Keratinocyte (primary cell): ENCODE measurements around the gene TEX22. TPM values are rescaled to one million over a fixed set of nuclear protein-coding genes. Genes with fewer than 3 reads are reported as not detected.

Experiments
- DNase-seq: peaks from one replicate; pipeline ENCODE4 v3.0.0-alpha.2; 2011; ENCODE audit warnings: low read depth, missing footprints, low spot score
- FAIRE-seq: peaks from 2 replicates; lab custom pipeline; 2011; peaks lifted over from hg19 to GRCh38; lab: Jason Lieb, UNC
- H2AFZ ChIP-seq: 2 replicates; pipeline ENCODE4 v1.6.0; 2012; ENCODE audit warnings: low read length, control low read depth, inconsistent platforms; ENCODE audit not compliant: control insufficient read depth
- H3K27ac ChIP-seq: 2 replicates; pipeline ENCODE4 v1.5.1; 2011; ENCODE audit warnings: low read length; ENCODE audit not compliant: control insufficient read depth, insufficient read depth
- H3K27me3 ChIP-seq: 3 replicates; pipeline ENCODE4 v1.6.0; 2011; ENCODE audit warnings: low read length; ENCODE audit not compliant: control insufficient read depth, insufficient read depth; ENCODE audit errors: extremely low read depth
- H3K36me3 ChIP-seq, 2 experiments: 2 replicates in 1 of 2; 3 replicates in 1 of 2; pipeline ENCODE4 v1.5.1; 2011; ENCODE audit warnings: low read length in 2 of 2, mild to moderate bottlenecking in 1 of 2; ENCODE audit not compliant: control insufficient read depth in 2 of 2, insufficient read depth in 2 of 2; ENCODE audit errors: extremely low read depth in 1 of 2
- H3K4me1 ChIP-seq: 3 replicates; pipeline ENCODE4 v1.5.1; 2011; ENCODE audit warnings: low read length; ENCODE audit not compliant: control insufficient read depth, insufficient read depth; ENCODE audit errors: extremely low read depth
- H3K4me2 ChIP-seq: 3 replicates; pipeline ENCODE4 v1.6.0; 2011; ENCODE audit warnings: low read depth, low read length; ENCODE audit not compliant: control insufficient read depth, insufficient read depth; ENCODE audit errors: extremely low read depth
- H3K4me3 ChIP-seq, 3 experiments: fragments of 200-600 bp in 1 of 3; sonication (generic) in 1 of 3; 2 replicates in 2 of 3; 3 replicates in 1 of 3; pipeline ENCODE4 v1.5.1; 2011 to 2016; ENCODE audit warnings: low read length in 3 of 3, mild to moderate bottlenecking in 3 of 3, control low read depth in 2 of 3, inconsistent platforms in 1 of 3, low read depth in 1 of 3, mixed read lengths in 1 of 3, mixed run types in 1 of 3, moderate library complexity in 1 of 3; ENCODE audit not compliant: control insufficient read depth in 2 of 3, insufficient read depth in 2 of 3; ENCODE audit errors: extremely low read depth in 1 of 3
- H3K79me2 ChIP-seq: 2 replicates; pipeline ENCODE4 v1.6.0; 2012; ENCODE audit warnings: low read length; ENCODE audit not compliant: control insufficient read depth, insufficient read depth
- H3K9ac ChIP-seq: 3 replicates; pipeline ENCODE4 v1.6.0; 2011; ENCODE audit warnings: low read length; ENCODE audit not compliant: control insufficient read depth, insufficient read depth; ENCODE audit errors: extremely low read depth
- H3K9me1 ChIP-seq: 3 replicates; pipeline ENCODE4 v1.6.0; 2011; ENCODE audit warnings: low read length; ENCODE audit not compliant: control insufficient read depth, insufficient read depth; ENCODE audit errors: extremely low read depth
- H3K9me3 ChIP-seq: 2 replicates; pipeline ENCODE4 v1.5.1; 2012; ENCODE audit warnings: low read depth, low read length; ENCODE audit not compliant: control insufficient read depth
- H4K20me1 ChIP-seq: 3 replicates; pipeline ENCODE4 v1.6.0; 2011; ENCODE audit warnings: low read length; ENCODE audit not compliant: control insufficient read depth, insufficient read depth; ENCODE audit errors: extremely low read depth
- EZH2 ChIP-seq: IDR thresholded peaks from one replicate; pipeline ENCODE4 v1.6.1; 2012; ENCODE audit warnings: inconsistent platforms, mild to moderate bottlenecking, low read length, moderate library complexity
- dilution Hi-C: fragments of 300-500 bp; cut with MboI; formaldehyde crosslinking; loops from one replicate; pipeline ENCODE4 v1.7.0; 2020; ENCODE audit warnings: low sequenced_read_pairs; ENCODE audit not compliant: extremely low pct_ligation_motif_present
- polyA plus RNA-seq, 5 experiments: library from polyadenylated mRNA; depleted of rRNA in 3 of 5; stranded (reverse) in 3 of 5; stranded (forward) in 1 of 5; unstranded in 1 of 5; fragments of >200 nt; gene quantifications; 1 replicate in 1 of 5; 2 replicates in 3 of 5; 3 replicates in 1 of 5; pipeline versions ENCODE4 v1.2.1 to v1.2.3, GENCODE V29; 2011 to 2012; ENCODE audit warnings: missing spikeins in 2 of 5, low read depth in 1 of 5, low replicate concordance in 1 of 5
- TF ChIP-seq, protein P1 (sequence below), 3 experiments: IDR thresholded peaks in 1 of 3; conservative IDR thresholded peaks in 1 of 3; optimal IDR thresholded peaks in 1 of 3; 2 replicates in 2 of 3; 3 replicates in 1 of 3; pipeline versions ENCODE3 to v1.5.1; 2011; ENCODE audit warnings: low read length in 3 of 3, mild to moderate bottlenecking in 3 of 3, moderate library complexity in 2 of 3, control low read depth in 1 of 3, inconsistent platforms in 1 of 3; ENCODE audit not compliant: insufficient read depth in 2 of 3; ENCODE audit errors: extremely low read depth in 1 of 3

Gene TEX22
- polyA plus RNA-seq, 1 donor (not counting 4 experiments of a cell fraction or from before 2014, with no cell fraction given): 0.03 TPM

DNA sequence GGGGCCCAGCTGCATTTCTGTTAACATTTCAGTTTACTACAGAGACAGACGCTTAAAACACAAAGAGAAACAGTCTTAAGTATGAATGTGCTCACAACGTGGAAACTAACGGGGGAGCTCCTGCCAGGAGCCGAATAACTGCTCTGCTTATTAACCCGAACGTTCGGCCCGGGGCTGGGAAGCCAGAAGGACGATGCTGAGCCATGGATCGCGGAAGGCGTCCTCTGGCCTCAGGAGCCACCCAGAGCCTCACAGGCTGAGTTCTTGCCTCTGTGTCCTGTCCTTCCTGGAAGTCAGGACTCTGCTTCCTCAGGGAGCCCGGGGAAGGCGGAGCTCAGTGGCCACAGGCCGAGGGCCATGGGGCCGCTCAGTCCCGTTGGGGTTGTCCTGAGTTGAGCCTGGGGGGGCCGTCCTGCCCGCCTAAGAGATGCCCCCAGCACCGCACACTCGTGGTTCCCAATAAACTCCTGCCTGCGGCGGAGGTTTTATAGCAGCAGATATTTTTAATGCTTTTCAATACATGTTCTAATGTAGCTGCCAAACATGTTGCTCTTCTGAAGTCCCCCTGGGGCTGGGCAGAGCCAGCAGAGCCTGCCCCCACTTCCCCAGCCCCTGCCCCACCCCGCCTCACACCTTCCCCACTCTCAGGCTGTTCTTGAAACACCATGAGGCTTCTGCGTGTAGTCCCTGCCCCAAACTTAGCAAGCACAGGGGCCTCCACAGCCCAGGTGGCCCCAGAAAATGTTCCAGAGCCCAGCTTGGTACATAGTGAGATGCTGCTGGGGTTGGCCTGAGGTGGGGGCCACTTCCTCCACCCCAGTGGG, 3.4 kb upstream of the TEX22 start:
- FAIRE-seq: no peak
- H3K4me2 ChIP-seq: no peak overlapping the region

DNA sequence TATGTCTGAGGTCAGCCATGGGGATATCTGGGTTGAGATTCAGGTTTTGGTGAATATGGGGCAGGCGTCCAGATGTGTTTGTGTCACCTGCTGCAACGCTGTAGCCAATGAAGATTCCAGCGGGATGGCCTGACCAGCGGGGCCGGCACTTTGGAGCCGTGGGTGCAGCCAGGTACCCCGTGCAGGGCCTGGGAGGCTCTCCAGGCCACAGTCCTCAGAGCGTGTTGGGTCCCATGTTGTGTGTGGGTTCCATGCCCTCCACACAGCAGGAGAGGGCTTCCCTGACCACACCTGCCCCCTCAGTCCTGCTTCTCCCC, 2.8 kb upstream of the TEX22 start:
- no peaks in the 10 kb centered on the region for H3K4me1 ChIP-seq
- FAIRE-seq (no peak), DNase-seq (no peak)
- H3K9me1 ChIP-seq: no peaks in the 10 kb centered on the region
- peaks cover 5% of the 10 kb centered on the region for H3K79me2 ChIP-seq
- H3K27me3 ChIP-seq: no peaks in the 10 kb centered on the region
- H3K36me3 ChIP-seq: peaks cover 2% of the 10 kb centered on the region in 2 experiments
- no peaks in the 10 kb centered on the region for H3K9me3 ChIP-seq
- no peak overlapping the region for H3K4me2 ChIP-seq
- no peak overlapping the region for H3K9ac ChIP-seq
- no peak overlapping the region for H3K27ac ChIP-seq
- TF ChIP-seq, protein P1, sequence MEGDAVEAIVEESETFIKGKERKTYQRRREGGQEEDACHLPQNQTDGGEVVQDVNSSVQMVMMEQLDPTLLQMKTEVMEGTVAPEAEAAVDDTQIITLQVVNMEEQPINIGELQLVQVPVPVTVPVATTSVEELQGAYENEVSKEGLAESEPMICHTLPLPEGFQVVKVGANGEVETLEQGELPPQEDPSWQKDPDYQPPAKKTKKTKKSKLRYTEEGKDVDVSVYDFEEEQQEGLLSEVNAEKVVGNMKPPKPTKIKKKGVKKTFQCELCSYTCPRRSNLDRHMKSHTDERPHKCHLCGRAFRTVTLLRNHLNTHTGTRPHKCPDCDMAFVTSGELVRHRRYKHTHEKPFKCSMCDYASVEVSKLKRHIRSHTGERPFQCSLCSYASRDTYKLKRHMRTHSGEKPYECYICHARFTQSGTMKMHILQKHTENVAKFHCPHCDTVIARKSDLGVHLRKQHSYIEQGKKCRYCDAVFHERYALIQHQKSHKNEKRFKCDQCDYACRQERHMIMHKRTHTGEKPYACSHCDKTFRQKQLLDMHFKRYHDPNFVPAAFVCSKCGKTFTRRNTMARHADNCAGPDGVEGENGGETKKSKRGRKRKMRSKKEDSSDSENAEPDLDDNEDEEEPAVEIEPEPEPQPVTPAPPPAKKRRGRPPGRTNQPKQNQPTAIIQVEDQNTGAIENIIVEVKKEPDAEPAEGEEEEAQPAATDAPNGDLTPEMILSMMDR (optimal IDR thresholded peaks at IDR 0.05 in 1 of 3, IDR thresholded peaks at IDR 0.05 in 1 of 3, conservative IDR thresholded peaks at IDR 0.05 in 1 of 3; ENCODE audit: extremely low read depth in 1 of 3, insufficient read depth in 2 of 3, low read length in 3 of 3): no peak
- TF ChIP-seq EZH2: no peak
- no peaks in the 10 kb centered on the region for H4K20me1 ChIP-seq
- H3K4me3 ChIP-seq: no peak overlapping the region
- H2AFZ ChIP-seq: no peak overlapping the region
- dilution Hi-C loops: no loop called here

More for the DNA sequence above, 3.4 kb upstream of the TEX22 start:
- no peaks in the 10 kb centered on the region for H3K9me1 ChIP-seq
- no peaks in the 10 kb centered on the region for H3K9me3 ChIP-seq
- no peak overlapping the region for H3K9ac ChIP-seq
- no peaks in the 10 kb centered on the region for H3K27me3 ChIP-seq
- TF ChIP-seq, protein P1 (optimal IDR thresholded peaks at IDR 0.05 in 1 of 3, IDR thresholded peaks at IDR 0.05 in 1 of 3, conservative IDR thresholded peaks at IDR 0.05 in 1 of 3; ENCODE audit: extremely low read depth in 1 of 3, insufficient read depth in 2 of 3, low read length in 3 of 3): no peak
- TF ChIP-seq EZH2: no peak
- peaks cover 0 to 2% of the 10 kb centered on the region in 2 experiments for H3K36me3 ChIP-seq
- peaks cover 5% of the 10 kb centered on the region for H3K79me2 ChIP-seq
- H2AFZ ChIP-seq: no peak overlapping the region
- no peak overlapping the region for H3K4me3 ChIP-seq
- H3K27ac ChIP-seq: no peak overlapping the region
- no peak for DNase-seq
- dilution Hi-C loops: no loop called here
- H3K4me1 ChIP-seq: no peaks in the 10 kb centered on the region
- H4K20me1 ChIP-seq: no peaks in the 10 kb centered on the region
